Keratinocyte (primary cell): Measurements from ENCODE around the gene OR9Q2. TPM values are rescaled to one million over a fixed set of nuclear protein-coding genes. Genes with fewer than 3 reads are reported as not detected.

ENCODE experiments used
- DNase-seq: peaks from one replicate; pipeline ENCODE4 v3.0.0-alpha.2; 2011; ENCODE audit warnings: low read depth, missing footprints, low spot score
- FAIRE-seq: peaks from 2 replicates; lab custom pipeline; 2011; peaks lifted over from hg19 to GRCh38; lab: Jason Lieb, UNC
- H2AFZ ChIP-seq: 2 replicates; pipeline ENCODE4 v1.6.0; 2012; ENCODE audit warnings: low read length, control low read depth, inconsistent platforms; ENCODE audit not compliant: control insufficient read depth
- H3K27ac ChIP-seq: 2 replicates; pipeline ENCODE4 v1.5.1; 2011; ENCODE audit warnings: low read length; ENCODE audit not compliant: control insufficient read depth, insufficient read depth
- H3K27me3 ChIP-seq: 3 replicates; pipeline ENCODE4 v1.6.0; 2011; ENCODE audit warnings: low read length; ENCODE audit not compliant: control insufficient read depth, insufficient read depth; ENCODE audit errors: extremely low read depth
- H3K36me3 ChIP-seq, 2 experiments: 2 replicates in 1 of 2; 3 replicates in 1 of 2; pipeline ENCODE4 v1.5.1; 2011; ENCODE audit warnings: low read length in 2 of 2, mild to moderate bottlenecking in 1 of 2; ENCODE audit not compliant: control insufficient read depth in 2 of 2, insufficient read depth in 2 of 2; ENCODE audit errors: extremely low read depth in 1 of 2
- H3K4me1 ChIP-seq: 3 replicates; pipeline ENCODE4 v1.5.1; 2011; ENCODE audit warnings: low read length; ENCODE audit not compliant: control insufficient read depth, insufficient read depth; ENCODE audit errors: extremely low read depth
- H3K4me2 ChIP-seq: 3 replicates; pipeline ENCODE4 v1.6.0; 2011; ENCODE audit warnings: low read depth, low read length; ENCODE audit not compliant: control insufficient read depth, insufficient read depth; ENCODE audit errors: extremely low read depth
- H3K4me3 ChIP-seq, 3 experiments: fragments of 200-600 bp in 1 of 3; sonication (generic) in 1 of 3; 2 replicates in 2 of 3; 3 replicates in 1 of 3; pipeline ENCODE4 v1.5.1; 2011 to 2016; ENCODE audit warnings: low read length in 3 of 3, mild to moderate bottlenecking in 3 of 3, control low read depth in 2 of 3, inconsistent platforms in 1 of 3, low read depth in 1 of 3, mixed read lengths in 1 of 3, mixed run types in 1 of 3, moderate library complexity in 1 of 3; ENCODE audit not compliant: control insufficient read depth in 2 of 3, insufficient read depth in 2 of 3; ENCODE audit errors: extremely low read depth in 1 of 3
- H3K79me2 ChIP-seq: 2 replicates; pipeline ENCODE4 v1.6.0; 2012; ENCODE audit warnings: low read length; ENCODE audit not compliant: control insufficient read depth, insufficient read depth
- H3K9ac ChIP-seq: 3 replicates; pipeline ENCODE4 v1.6.0; 2011; ENCODE audit warnings: low read length; ENCODE audit not compliant: control insufficient read depth, insufficient read depth; ENCODE audit errors: extremely low read depth
- H3K9me1 ChIP-seq: 3 replicates; pipeline ENCODE4 v1.6.0; 2011; ENCODE audit warnings: low read length; ENCODE audit not compliant: control insufficient read depth, insufficient read depth; ENCODE audit errors: extremely low read depth
- H3K9me3 ChIP-seq: 2 replicates; pipeline ENCODE4 v1.5.1; 2012; ENCODE audit warnings: low read depth, low read length; ENCODE audit not compliant: control insufficient read depth
- H4K20me1 ChIP-seq: 3 replicates; pipeline ENCODE4 v1.6.0; 2011; ENCODE audit warnings: low read length; ENCODE audit not compliant: control insufficient read depth, insufficient read depth; ENCODE audit errors: extremely low read depth
- CTCF ChIP-seq, 3 experiments: IDR thresholded peaks in 1 of 3; conservative IDR thresholded peaks in 1 of 3; optimal IDR thresholded peaks in 1 of 3; 2 replicates in 2 of 3; 3 replicates in 1 of 3; pipeline versions ENCODE3 to v1.5.1; 2011; ENCODE audit warnings: low read length in 3 of 3, mild to moderate bottlenecking in 3 of 3, moderate library complexity in 2 of 3, control low read depth in 1 of 3, inconsistent platforms in 1 of 3; ENCODE audit not compliant: insufficient read depth in 2 of 3; ENCODE audit errors: extremely low read depth in 1 of 3
- EZH2 ChIP-seq: IDR thresholded peaks from one replicate; pipeline ENCODE4 v1.6.1; 2012; ENCODE audit warnings: inconsistent platforms, mild to moderate bottlenecking, low read length, moderate library complexity
- dilution Hi-C: fragments of 300-500 bp; cut with MboI; formaldehyde crosslinking; loops from one replicate; pipeline ENCODE4 v1.7.0; 2020; ENCODE audit warnings: low sequenced_read_pairs; ENCODE audit not compliant: extremely low pct_ligation_motif_present
- polyA plus RNA-seq, 5 experiments: library from polyadenylated mRNA; depleted of rRNA in 3 of 5; stranded (reverse) in 3 of 5; stranded (forward) in 1 of 5; unstranded in 1 of 5; fragments of >200 nt; gene quantifications; 1 replicate in 1 of 5; 2 replicates in 3 of 5; 3 replicates in 1 of 5; pipeline versions ENCODE4 v1.2.1 to v1.2.3, GENCODE V29; 2011 to 2012; ENCODE audit warnings: missing spikeins in 2 of 5, low read depth in 1 of 5, low replicate concordance in 1 of 5

Gene OR9Q2
- polyA plus RNA-seq, 1 donor (not counting 4 experiments of a cell fraction or from before 2014, with no cell fraction given): not detected

- Histone ChIP-seq H4K20me1 (no peaks in the 10 kb centered on the region), H3K4me1 (no peaks in the 10 kb centered on the region), H3K9me3 (no peaks in the 10 kb centered on the region), H3K4me3 (no peak overlapping the region), H3K4me2 (no peak overlapping the region), H3K9ac (no peak overlapping the region), H2AFZ (no peak overlapping the region), H3K36me3 (no peaks in the 10 kb centered on the region), H3K27me3 (no peaks in the 10 kb centered on the region), H3K9me1 (no peaks in the 10 kb centered on the region), H3K79me2 (no peaks in the 10 kb centered on the region), H3K27ac (no peak overlapping the region)
- DNase-seq (no peak), FAIRE-seq (no peak)
- dilution Hi-C loops: no loop called here
- TF ChIP-seq CTCF (optimal IDR thresholded peaks at IDR 0.05 in 1 of 3, IDR thresholded peaks at IDR 0.05 in 1 of 3, conservative IDR thresholded peaks at IDR 0.05 in 1 of 3; ENCODE audit: extremely low read depth in 1 of 3, insufficient read depth in 2 of 3, low read length in 3 of 3): no peak
- no peak for TF ChIP-seq EZH2
These were observed 7.1 kb downstream of the OR9Q2 start for GRCh38 chr11:58195939-58196338.

- no peaks in the 10 kb centered on the region for H3K9me3 ChIP-seq
- H4K20me1 ChIP-seq: no peaks in the 10 kb centered on the region
- no peak overlapping the region for H3K4me3 ChIP-seq
- FAIRE-seq (no peak), DNase-seq (no peak)
- H2AFZ ChIP-seq: no peak overlapping the region
- dilution Hi-C loops: no loop called here
- H3K9me1 ChIP-seq: no peaks in the 10 kb centered on the region
- no peak overlapping the region for H3K27ac ChIP-seq
- no peak overlapping the region for H3K4me2 ChIP-seq
- TF ChIP-seq EZH2: no peak
- no peak for TF ChIP-seq CTCF (optimal IDR thresholded peaks at IDR 0.05 in 1 of 3, IDR thresholded peaks at IDR 0.05 in 1 of 3, conservative IDR thresholded peaks at IDR 0.05 in 1 of 3; ENCODE audit: extremely low read depth in 1 of 3, insufficient read depth in 2 of 3, low read length in 3 of 3)
- no peaks in the 10 kb centered on the region for H3K27me3 ChIP-seq
- no peak overlapping the region for H3K9ac ChIP-seq
- no peaks in the 10 kb centered on the region for H3K4me1 ChIP-seq
- no peaks in the 10 kb centered on the region for H3K36me3 ChIP-seq
- H3K79me2 ChIP-seq: no peaks in the 10 kb centered on the region
These were observed 10.4 kb downstream of the OR9Q2 start for GRCh38 chr11:58199271-58199670.
